Fibroblast of pulmonary artery (primary cell): ENCODE data around the gene RALGPS1.

Experiments used
- DNase-seq: peaks from one replicate; pipeline ENCODE4 v3.0.0-alpha.2; 2010; ENCODE audit warnings: low read depth
- H3K4me3 ChIP-seq: replicated peaks from 2 replicates; pipeline ENCODE4 v1.5.1; 2011; ENCODE audit warnings: low read depth, mild to moderate bottlenecking, control low read depth, low read length, moderate library complexity
- CTCF ChIP-seq: IDR thresholded peaks from 2 replicates; pipeline ENCODE4 v1.5.1; 2011; ENCODE audit warnings: mild to moderate bottlenecking, control low read depth, low read length, inconsistent platforms; ENCODE audit errors: missing control alignments

Gene RALGPS1

GRCh38 chr9:126992427-126992826 lies 77.8 kb downstream of the RALGPS1 start:
- no peak overlapping the region for H3K4me3 ChIP-seq
- DNase-seq: no peak
- no peak for TF ChIP-seq CTCF

- no peak for TF ChIP-seq CTCF
- no peak for DNase-seq
- no peak overlapping the region for H3K4me3 ChIP-seq
These were observed 84.9 kb downstream of the RALGPS1 start for GRCh38 chr9:126999315-127000068.

GRCh38 chr9:127004946-127005769 lies 90.6 kb downstream of the RALGPS1 start:
- TF ChIP-seq CTCF: no peak
- DNase-seq: peak; percentile 51
- no peak overlapping the region for H3K4me3 ChIP-seq

GRCh38 chr9:127005770-127006314 lies 91.3 kb downstream of the RALGPS1 start:
- no peak for TF ChIP-seq CTCF
- H3K4me3 ChIP-seq: no peak overlapping the region
- DNase-seq: no peak

- no peak overlapping the region for H3K4me3 ChIP-seq
- no peak for TF ChIP-seq CTCF
- no peak for DNase-seq
These were observed 93.1 kb downstream of the RALGPS1 start for GRCh38 chr9:127007638-127008037.

GRCh38 chr9:127008076-127008475 lies 93.5 kb downstream of the RALGPS1 start:
- no peak for DNase-seq
- no peak overlapping the region for H3K4me3 ChIP-seq
- TF ChIP-seq CTCF: no peak
